Activated naive CD4-positive, alpha-beta T cell treated with anti-CD3 and anti-CD28 coated beads, Interleukin-2, amount 50 U/mL, for 72 hours (primary cell): ENCODE measurements around the gene PDZRN3. TPM values are rescaled to one million over a fixed set of nuclear protein-coding genes. Genes with fewer than 3 reads are reported as not detected.

Source experiments
- ATAC-seq, 2 donors: fragments of 150-1000 bp; cut with Tn5 transposase; 2 replicates each; pipeline ENCODE4 v1.10.0; 2021; ENCODE audit warnings: mild to moderate bottlenecking in 2 of 2, moderate library complexity in 2 of 2
- DNase-seq, 2 donors: peaks; one replicate each; pipeline ENCODE4 v3.0.0; 2021 to 2022; ENCODE audit warnings: low spot score in 2 of 2
- H3K27ac Mint-ChIP-seq, 2 donors: one replicate each; pipeline ENCODE4 v1.8.0; 2022; ENCODE audit warnings: mild to moderate bottlenecking in 2 of 2, mixed read lengths in 2 of 2
- H3K36me3 Mint-ChIP-seq, 2 donors: one replicate each; pipeline ENCODE4 v1.8.0; 2022; ENCODE audit warnings: mixed read lengths in 2 of 2
- H3K9me3 Mint-ChIP-seq, 2 donors: one replicate each; pipeline ENCODE4 v1.8.0; 2022; ENCODE audit warnings: mixed read lengths in 2 of 2
- total RNA-seq, 2 donors: library from RNA; stranded (reverse); gene quantifications; one replicate each; pipeline ENCODE4 v1.2.3, GENCODE V29; 2022

Gene PDZRN3
- total RNA-seq, 2 donors from 2014 or later = not detected

DNA sequence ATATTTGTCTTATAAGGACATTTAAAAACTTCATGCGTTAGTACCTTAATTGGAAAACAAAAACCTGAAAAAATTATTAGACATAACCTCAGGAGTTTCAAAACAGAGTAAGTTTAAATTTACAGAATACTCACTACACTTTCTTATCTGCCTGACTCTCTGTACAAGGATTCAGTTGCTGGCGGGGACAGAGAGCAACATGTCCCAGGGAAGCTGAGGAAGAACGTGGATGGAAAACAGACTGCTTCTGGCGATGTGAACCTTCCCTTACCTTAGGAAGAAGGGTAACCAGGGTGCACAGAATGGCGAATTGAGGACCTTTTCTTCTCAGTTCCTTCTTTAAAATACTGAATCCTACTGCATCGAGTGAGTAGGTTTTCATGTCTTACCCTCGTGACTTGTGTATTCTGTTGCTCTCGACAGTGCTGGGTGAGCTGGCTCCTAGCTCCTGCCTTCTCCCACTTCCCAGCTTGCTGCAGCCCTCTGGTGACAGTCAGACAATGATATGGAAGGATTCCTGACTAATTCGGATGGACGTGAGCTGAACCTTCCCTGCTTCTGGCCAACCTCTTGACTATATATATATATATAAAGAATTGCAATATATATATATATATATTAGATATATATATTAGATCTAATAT, 178.2 kb downstream of the PDZRN3 start:
- DNase-seq (no peak), ATAC-seq (no peak)
- Mint-ChIP-seq H3K36me3 (no peaks in the 10 kb centered on the region), H3K9me3 (no peaks in the 10 kb centered on the region), H3K27ac (no peak overlapping the region)

DNA sequence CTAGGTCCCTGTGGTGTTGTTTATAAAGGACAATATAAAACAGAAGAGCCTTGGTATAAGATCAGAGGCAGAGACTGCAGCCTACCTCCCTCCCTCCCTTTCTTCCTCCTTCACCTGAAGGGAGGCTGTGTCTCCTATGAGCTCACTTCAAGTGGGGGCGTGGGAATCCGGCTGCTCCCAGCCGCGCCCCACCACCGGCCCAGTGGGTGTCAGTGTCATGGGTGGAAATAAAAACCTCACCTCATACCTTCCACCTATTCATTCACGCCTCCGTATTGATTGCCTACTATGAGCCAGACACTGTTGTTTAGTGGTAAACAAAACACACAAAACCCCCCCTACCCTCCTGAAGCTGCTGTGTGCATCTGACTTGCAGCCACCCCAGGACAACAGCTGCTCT, 181.9 kb downstream of the PDZRN3 start:
- no peaks in the 10 kb centered on the region for H3K9me3 Mint-ChIP-seq
- no peaks in the 10 kb centered on the region for H3K36me3 Mint-ChIP-seq
- no peak overlapping the region for H3K27ac Mint-ChIP-seq
- ATAC-seq (no peak), DNase-seq (no peak)

DNA sequence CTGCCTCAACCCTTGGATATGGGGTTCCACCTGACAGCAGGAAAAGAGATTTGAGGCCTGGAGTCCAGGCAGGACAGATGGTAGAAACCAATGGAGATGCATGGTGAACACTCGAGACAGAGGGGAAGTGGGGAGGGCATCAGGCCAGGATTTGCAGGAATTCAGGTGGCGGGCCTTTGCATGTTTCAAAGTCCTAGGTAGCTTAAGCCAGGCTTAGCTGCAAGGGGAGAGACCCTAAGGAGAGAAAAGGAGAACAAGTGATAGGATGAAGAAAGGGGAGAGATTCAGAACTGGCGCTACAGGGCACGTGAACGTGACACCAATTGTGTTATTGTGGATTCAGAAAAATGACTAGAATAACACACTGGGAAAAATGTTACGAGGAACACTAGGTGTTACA, 182.6 kb downstream of the PDZRN3 start:
- H3K27ac Mint-ChIP-seq = no peak overlapping the region
- no peaks in the 10 kb centered on the region for H3K9me3 Mint-ChIP-seq
- ATAC-seq = no peak
- DNase-seq = no peak
- no peaks in the 10 kb centered on the region for H3K36me3 Mint-ChIP-seq

DNA sequence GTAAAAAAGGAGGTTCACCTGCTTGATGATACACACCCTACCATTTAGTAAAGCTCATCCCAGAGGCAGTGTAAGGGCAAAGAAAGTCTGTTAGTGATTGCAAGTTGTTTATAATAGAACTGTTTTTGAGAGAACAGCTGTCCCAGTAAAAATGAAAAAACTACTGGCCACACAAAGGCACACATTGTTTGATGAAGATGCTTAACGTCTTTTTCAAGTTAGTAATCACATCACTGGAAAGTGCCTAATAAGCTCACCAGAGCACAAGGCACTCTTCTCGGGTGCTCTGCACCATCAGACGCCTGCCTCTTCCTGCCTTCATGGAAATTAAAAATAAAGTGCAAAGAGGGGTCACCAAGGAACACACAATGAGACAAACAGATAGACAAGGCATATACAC, 186.9 kb downstream of the PDZRN3 start:
- ATAC-seq (no peak), DNase-seq (no peak)
- H3K9me3 Mint-ChIP-seq = no peaks in the 10 kb centered on the region
- H3K36me3 Mint-ChIP-seq = no peaks in the 10 kb centered on the region
- no peak overlapping the region for H3K27ac Mint-ChIP-seq

DNA sequence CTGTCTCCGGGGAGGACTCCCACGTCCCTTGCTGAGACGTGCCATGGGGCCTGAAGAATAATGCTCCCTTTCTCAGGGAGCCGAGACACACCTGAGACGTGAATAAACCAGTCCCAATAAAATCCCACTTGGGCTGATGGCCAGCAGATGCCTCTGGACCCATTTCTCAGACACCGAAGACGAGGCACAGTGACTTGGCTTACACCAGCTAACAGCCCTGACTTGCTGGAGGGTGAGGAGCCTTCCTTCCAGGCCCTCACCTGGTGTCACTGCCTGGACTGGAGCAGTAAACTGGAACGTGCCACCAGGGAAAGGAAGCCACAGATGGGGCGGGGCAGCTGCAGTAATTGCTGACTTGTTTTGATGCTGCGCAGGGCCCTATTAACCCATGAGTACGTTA, 189.7 kb downstream of the PDZRN3 start:
- Mint-ChIP-seq H3K9me3 (no peaks in the 10 kb centered on the region), H3K36me3 (no peaks in the 10 kb centered on the region), H3K27ac (no peak overlapping the region)
- DNase-seq = no peak
- ATAC-seq = no peak

DNA sequence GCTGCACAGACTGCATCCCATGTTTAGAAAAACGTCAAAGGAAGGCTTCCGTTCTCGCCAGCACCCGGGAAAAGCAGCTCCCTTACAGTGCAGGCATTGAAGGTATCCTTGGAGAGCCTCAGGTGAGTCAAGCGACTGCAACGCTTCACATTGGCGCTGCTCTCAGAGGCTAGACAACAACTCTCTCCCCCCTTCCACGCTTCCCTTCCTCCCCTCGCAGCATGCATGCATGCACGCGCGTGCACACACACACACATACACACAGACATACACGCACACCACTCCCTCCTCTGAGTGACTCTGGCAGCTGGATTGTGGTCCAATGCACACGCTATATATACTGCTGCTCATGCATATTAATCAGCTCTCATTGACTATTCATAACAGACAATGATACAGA, 191.1 kb downstream of the PDZRN3 start:
- H3K36me3 Mint-ChIP-seq = no peaks in the 10 kb centered on the region
- H3K9me3 Mint-ChIP-seq = no peaks in the 10 kb centered on the region
- ATAC-seq = no peak
- H3K27ac Mint-ChIP-seq = no peak overlapping the region
- no peak for DNase-seq

DNA sequence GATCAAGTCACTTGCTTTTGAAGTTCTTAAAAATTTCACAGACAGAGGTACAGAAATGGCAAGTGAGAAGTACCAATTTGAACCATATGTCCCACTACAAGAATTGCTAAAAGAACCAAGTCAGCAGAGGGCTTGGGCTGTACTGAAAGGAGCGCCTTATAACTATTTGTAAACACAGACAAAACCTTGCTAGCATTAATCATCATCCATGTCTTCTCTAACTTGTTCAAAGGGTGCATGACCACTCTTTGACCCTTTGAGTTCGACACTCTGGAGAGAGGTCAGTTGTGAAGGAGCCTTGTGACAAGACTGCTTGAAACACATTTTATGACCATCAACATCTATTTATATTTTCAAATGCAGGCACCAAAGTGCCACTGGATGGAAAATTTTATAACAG, 191.7 kb downstream of the PDZRN3 start:
- peak in 1 of 2 donors; percentile 46 for ATAC-seq
- no peaks in the 10 kb centered on the region for H3K36me3 Mint-ChIP-seq

DNA sequence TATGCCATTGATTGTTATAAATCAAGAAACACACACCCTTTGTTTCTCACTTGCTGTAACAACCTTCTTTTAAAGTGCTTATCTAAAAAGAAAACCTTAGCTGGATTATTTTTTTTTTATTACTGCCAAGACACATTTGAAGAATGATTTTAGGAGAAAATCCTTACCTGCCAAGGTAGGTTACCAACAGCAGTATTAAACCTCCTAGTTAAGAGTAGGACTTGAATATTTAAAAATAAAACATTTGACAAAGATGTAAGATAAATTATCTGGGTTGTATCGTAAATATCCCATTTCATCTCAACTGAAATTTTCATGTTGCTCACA, 192.1 kb downstream of the PDZRN3 start:
- Mint-ChIP-seq H3K36me3 (no peaks in the 10 kb centered on the region), H3K27ac (no peak overlapping the region)
- ATAC-seq = no peak

More for the DNA sequence above, 191.7 kb downstream of the PDZRN3 start:
- H3K27ac Mint-ChIP-seq = no peak overlapping the region
- H3K9me3 Mint-ChIP-seq = no peaks in the 10 kb centered on the region
- DNase-seq = no peak

DNA sequence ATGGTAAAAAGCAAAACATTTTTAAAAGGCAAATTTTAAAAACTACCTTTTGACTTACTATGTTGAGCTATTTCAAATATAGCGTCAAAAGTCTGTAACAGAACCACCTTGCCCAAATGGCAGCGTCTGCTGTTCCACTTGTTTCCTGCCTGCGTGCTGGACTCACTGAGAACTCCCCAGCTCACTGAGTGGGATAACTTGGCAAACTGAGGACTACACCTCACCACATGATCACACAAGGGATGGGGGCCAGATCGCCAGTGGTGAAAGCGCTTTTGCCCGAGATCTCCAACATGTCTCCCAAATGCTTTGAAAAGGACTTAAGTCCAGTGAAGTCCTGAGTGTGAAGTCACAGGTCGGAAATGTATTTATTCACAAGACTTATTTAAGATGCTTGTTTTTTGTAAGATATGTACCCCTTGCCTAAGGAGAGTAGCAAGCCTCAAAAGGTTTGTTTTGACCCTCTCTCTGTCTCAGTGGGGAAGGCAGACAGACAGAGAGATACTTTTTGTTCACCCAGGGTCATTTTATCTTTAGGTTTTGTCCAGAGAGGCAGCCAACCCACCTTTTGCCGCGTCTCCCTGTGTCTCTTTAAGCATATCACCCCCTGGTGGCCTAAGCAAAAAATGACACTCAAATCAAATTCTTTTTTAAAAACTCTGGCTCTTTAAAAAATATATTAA, 192.6 kb downstream of the PDZRN3 start:
- no peak overlapping the region for H3K27ac Mint-ChIP-seq
- DNase-seq = peak in 1 of 2 donors; percentile 3
- ATAC-seq = no peak

More for the DNA sequence above, 192.1 kb downstream of the PDZRN3 start:
- DNase-seq = no peak
- no peaks in the 10 kb centered on the region for H3K9me3 Mint-ChIP-seq

DNA sequence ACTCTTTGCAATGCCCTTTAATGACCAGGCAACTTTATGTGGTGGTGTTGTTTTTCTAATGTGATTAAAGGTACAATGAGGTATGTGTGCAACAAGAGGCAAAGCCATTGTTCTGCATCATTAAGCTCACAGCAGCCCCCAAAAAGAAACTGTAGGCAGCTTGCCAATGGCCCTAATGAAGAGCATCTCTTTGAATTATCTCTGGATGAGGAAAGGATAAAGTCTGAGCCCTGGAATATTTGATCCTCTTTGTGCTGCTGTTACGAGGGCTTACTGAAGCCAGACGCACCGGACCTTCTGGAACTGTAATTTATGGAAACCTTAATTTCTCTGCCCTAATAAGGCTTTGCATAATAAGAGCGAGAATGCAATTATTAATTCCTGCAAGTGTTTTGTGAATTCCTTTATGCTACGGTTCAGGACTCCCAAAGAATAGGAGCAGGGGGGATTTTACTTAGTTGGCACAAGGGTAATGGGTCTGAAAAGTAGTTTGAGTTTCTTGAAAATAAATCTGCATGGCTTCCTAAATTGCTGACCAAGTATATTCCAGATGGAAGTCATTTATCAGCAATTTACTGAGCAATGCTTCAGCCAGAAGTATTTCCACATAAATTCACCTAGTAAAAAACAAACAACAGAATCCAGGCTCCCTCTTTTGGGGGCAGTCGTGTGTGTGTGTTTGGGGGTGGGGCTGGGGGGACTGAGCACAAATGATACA, 193.4 kb downstream of the PDZRN3 start:
- no peaks in the 10 kb centered on the region for H3K9me3 Mint-ChIP-seq
- H3K27ac Mint-ChIP-seq = no peak overlapping the region
- H3K36me3 Mint-ChIP-seq = no peaks in the 10 kb centered on the region
- ATAC-seq (no peak), DNase-seq (no peak)

More for the DNA sequence above, 192.6 kb downstream of the PDZRN3 start:
- Mint-ChIP-seq H3K9me3 (no peaks in the 10 kb centered on the region), H3K36me3 (no peaks in the 10 kb centered on the region)

DNA sequence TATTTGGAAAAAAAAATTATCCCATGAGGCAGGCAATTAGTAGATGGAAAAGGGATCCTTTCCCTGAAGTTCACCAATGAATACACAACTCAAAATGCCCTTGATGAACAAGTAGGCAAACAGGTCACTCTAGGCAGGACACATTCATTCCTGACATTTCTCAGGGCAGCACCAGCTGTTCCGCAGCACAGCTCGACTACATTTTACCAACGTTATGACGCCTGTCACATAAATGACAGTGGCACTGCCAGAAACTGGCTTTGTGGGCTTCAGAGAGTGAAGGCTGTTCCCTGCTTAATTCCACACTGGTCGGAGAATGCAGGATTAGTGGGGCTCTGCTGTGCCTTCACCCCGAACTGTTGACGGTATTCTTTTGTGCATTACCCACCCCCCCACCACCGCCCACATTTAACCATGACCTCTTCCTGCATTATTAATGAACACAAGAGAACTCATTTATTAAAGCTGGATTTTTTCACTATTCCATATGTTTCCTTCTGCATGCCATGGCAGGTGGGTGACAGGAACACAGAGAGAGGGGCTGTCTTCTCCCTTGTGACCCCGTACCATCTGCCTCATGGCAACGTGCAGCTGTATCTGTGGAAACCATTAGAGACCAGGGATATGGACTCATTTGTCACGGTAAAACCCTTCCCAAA, 197.6 kb downstream of the PDZRN3 start:
- Mint-ChIP-seq H3K27ac (no peak overlapping the region), H3K9me3 (peaks cover under 1 to 2% of the 10 kb centered on the region in 2 donors), H3K36me3 (no peaks in the 10 kb centered on the region)
- ATAC-seq (no peak), DNase-seq (no peak)

DNA sequence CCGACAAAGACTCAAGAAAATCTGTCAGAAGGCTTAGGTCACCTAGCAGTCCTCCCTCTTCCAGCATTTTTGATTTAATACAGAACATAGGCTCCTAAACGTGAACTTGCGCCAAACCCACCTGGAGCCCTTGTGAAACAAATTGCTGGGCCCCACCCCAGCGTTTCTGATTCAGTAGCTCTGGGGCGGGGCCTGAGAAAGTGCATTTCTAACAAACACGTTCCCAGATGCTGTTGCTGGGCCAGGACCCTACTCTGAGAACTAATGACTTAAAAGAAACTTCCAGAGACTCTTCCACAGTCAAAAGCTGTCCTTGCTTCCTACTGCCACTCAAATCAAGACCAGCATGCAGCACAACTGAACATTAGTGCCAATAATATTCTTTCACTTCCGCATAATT, 198.1 kb downstream of the PDZRN3 start:
- ATAC-seq (no peak), DNase-seq (no peak)
- no peaks in the 10 kb centered on the region for H3K36me3 Mint-ChIP-seq
- no peak overlapping the region for H3K27ac Mint-ChIP-seq
- peaks cover 3 to 5% of the 10 kb centered on the region in 2 donors for H3K9me3 Mint-ChIP-seq

DNA sequence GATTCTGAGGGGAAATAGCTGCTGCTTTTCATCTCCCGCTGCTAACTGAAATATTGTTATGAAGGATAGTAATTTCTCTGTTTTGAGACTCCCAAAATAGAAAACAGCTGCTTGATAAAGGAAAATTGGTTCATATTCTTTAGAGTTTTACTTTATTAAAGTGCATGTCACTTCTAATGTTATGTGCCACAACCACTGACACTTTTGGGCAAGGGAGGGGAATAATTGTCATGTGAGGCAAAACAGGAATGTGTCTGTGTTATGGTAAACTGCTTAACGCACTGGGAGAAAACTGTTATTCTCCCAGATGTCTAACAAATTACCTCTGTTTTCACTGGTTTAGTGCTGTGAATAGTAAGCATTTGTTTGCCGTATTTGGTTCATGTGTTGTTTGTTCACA, 201.6 kb downstream of the PDZRN3 start:
- Mint-ChIP-seq H3K27ac (no peak overlapping the region), H3K36me3 (no peaks in the 10 kb centered on the region), H3K9me3 (peaks cover 3 to 5% of the 10 kb centered on the region in 2 donors)
- ATAC-seq (no peak), DNase-seq (no peak)

DNA sequence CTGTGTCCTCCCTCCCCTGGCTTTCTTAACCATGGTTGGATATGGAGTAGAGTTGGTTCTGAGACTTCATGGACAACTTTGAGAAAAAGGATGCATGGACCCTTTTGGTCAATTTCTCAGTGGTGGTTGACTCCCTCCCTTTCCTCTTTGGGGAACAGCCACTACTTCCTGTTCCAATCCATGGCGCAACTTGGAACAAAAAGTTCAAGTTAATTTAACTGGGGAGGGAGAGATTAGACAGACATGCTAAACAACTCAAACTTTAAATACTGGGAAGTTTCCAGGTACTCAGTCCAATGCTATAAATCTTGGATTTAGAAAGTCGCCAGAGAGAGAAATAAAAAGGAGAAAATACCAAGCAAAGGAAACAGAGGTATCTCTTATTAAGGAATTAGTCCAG, 202.2 kb downstream of the PDZRN3 start:
- no peak for DNase-seq
- Mint-ChIP-seq H3K36me3 (no peaks in the 10 kb centered on the region), H3K27ac (no peak overlapping the region), H3K9me3 (peaks cover 3 to 5% of the 10 kb centered on the region in 2 donors)
- ATAC-seq = no peak

DNA sequence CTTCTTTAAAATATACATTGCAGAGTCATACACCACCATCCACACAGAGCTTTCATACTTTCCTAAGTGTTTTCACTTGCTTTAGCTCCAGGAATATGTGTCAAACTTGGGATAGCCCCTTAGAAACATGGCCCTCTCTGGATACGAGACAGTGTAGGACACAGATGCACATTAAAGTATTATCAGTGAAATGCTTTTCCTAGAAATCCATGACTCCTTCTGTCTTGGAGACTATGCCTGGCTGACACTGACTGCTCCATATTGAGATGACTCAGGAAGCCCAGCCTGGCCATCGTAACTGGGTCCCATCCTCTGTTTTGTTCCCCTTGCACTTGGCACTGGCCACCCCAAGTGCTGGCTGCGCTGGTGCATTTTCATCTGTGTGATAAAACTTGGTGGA, 204.8 kb downstream of the PDZRN3 start:
- no peak overlapping the region for H3K27ac Mint-ChIP-seq
- H3K36me3 Mint-ChIP-seq = no peaks in the 10 kb centered on the region
- no peak for DNase-seq
- peaks cover 3 to 5% of the 10 kb centered on the region in 2 donors for H3K9me3 Mint-ChIP-seq
- no peak for ATAC-seq

DNA sequence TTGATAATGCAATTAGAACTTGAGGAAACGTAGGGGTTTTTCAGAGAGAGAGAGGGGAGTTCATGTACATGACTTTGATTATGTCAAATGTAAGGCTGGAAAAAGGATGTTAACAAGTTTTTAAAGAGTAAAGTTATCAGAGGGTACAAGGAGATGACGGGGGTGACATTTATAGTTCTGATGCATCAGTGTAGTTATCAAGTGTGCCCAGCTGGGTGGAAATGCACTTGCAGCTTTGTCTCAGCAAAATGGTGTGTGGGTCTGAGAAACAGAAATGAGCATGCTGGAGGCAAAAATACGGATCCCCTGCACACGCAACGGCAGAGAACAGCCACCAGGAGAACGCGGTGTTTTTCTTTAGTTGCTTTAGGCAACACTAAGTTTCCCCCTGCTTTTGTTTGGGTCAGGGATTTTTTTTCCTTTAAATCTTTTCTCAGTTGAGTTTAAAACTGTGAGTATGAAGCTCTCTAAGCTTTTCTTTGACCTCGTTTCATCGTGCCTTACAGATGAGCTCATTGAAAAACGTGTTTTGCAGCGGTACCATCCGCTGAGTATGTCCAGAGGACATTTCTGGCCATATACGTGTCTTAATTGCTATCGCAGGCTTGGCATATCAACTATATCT, 205.4 kb downstream of the PDZRN3 start:
- no peak overlapping the region for H3K27ac Mint-ChIP-seq
- peaks cover 3 to 5% of the 10 kb centered on the region in 2 donors for H3K9me3 Mint-ChIP-seq
- ATAC-seq = no peak
- no peak for DNase-seq
- H3K36me3 Mint-ChIP-seq = no peaks in the 10 kb centered on the region

DNA sequence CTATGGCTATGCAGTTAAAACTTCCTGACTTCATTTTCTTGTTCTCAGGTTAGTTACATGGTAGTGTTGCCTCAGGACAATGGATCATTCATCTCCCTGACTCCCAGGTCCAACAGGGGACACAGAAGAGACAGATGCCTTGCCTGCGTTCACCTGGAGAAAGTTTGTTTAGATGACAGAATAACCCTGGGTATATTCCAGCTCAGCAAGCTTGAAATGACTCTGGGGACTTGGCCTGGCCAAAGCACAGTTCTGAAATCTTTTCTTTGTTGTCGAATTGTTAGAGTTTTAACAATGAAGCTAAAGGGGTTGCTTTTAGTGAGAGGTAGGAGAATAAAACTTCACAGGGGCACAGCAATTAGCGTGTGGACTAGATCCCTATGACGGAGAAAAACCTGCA, 206.1 kb downstream of the PDZRN3 start:
- no peak overlapping the region for H3K27ac Mint-ChIP-seq
- peaks cover 3 to 5% of the 10 kb centered on the region in 2 donors for H3K9me3 Mint-ChIP-seq
- DNase-seq (no peak), ATAC-seq (no peak)
- no peaks in the 10 kb centered on the region for H3K36me3 Mint-ChIP-seq
